CD4-positive, alpha-beta T cell treated with Interferon gamma for 1 hour (primary cell): Measurements from ENCODE around the gene BST1.
A peak's percentile ranks its signal among the peaks of the same experiment; 100 is the strongest.
"Not testable (repeated sequence)": the region's sequence is repeated elsewhere in the genome, so short reads cannot be mapped to it uniquely, and the experiment has no call there.

Experiments
- DNase-seq: peaks from one replicate; pipeline ENCODE4 v3.0.0-alpha.2; 2020

BST1 gene

DNA sequence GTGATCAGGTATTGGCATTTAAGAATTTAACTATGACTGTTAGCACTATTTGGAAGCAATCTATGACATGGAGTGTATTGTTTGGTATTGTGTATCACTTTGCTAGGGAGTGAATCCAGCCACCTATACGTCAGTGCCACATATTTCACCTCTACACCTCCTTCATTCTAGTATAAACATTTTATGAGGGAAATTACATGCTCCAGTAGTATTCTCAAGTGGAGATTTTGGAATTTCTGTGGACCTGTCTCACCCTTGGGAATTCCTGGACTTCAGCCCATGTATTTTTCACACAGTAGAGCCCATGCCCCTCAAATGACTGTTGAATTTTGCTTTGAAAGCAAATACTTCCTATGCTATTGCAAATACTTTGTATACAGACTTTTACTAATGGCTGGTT lies 11.3 kb downstream of the BST1 start:
- no peak for DNase-seq

DNA sequence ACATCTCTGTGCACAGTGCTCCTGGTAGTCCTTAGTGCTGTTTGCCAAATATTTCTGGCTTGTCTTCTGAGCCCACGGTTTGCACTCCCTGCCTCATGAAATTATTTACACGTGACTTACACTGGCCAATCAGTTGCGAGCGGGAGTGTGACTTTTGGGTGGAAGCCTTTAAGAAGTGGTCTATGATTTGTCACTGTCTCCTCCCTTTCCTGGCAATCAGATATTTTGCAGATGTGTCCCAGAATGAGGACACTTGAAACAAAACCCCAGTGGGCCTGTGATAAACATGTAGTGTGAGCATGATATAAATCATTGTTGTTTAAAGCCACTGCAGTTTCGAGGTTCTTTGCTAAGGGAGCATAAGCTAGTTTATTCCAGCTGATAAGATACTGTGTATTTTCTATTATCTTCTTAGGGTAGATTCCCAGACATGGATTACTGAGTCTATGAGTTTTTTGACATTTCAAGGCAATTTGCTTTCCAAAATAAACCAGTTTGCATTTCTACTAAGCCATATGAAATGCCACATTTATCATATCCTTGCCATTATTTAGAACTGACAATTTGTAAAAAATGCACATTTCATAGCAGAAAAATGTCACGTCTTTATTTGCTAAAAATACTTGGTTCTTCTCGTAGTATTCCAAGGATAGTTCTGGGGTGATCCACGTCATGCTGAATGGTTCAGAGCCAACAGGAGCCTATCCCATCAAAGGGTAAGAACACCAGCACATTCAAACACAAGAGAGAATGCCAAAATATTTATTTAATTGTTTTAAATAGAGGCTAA lies 12.0 kb downstream of the BST1 start:
- DNase-seq, result no peak

DNA sequence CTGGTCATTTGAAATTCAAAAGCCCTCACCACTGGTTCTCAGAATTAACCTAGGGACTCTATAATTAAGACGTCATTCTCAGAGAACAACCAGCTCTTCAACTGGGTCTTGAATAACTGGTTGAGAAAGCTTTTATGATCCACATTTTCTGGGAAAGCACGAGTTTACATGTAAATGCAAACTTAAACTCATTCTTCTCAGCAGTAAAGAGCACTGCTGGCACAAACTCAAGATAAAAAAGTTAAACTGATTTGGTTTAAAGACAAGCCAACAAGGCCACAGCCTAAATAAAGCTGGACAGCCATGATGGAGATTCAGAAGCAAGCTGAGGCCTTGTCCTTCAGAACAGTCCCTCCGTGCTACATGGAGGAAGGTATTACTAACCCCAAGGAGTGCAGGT lies 13.2 kb downstream of the BST1 start:
- no peak for DNase-seq

DNA sequence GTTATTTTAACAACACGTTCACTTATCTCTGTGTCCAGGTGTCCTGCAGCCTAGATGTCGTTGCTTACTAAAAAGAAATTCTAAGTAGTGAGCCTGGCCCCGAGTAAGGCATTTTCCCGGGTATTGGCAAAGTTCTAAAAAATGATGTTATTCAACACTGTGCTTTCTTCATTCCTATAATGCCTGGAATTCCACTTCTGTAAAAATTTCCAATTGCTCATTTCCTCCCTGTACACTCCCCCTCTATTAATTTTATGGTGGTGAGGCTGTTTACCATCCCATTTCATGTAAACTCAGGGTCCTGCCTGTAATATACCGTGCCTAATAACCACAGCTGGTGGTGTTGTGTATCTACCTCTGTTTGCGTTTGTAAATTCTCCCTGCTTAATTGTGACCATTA lies 14.2 kb downstream of the BST1 start:
- no peak for DNase-seq

DNA sequence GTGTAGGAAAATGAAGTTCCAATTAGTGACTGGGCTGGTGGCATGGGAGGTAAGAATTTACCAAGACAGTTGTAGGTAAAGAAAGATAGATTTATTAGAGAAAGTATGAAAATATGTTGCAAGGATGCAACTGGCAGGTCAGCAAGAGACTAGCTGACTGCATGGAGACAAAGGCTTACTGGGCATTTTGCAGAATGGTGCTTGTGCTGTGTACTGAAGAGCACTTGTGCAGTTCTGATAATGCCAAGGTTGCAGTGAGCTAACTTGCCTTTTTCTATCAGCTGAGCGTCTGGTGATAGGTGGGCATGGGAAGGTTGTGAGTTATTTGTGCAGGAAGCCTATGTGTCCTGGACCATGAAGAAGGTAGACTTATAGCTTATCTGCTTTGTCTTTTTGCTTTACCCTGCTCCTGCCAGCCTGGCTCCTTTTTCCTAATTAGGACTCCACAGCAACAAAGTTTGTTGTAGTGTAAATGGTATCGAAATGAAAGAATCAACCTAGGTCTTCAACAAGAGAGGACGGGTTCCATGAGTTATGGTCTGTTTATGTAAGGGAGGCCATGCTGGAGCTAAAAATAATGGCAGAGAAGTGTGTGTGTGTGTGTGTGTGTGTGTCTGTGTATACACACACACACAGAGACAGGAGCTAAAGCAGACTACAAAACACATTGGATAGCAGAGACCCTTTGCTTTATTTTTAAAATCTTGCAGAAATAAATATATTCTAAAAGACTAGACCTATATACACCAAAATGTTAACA lies 15.0 kb downstream of the BST1 start:
- DNase-seq, result no peak

DNA sequence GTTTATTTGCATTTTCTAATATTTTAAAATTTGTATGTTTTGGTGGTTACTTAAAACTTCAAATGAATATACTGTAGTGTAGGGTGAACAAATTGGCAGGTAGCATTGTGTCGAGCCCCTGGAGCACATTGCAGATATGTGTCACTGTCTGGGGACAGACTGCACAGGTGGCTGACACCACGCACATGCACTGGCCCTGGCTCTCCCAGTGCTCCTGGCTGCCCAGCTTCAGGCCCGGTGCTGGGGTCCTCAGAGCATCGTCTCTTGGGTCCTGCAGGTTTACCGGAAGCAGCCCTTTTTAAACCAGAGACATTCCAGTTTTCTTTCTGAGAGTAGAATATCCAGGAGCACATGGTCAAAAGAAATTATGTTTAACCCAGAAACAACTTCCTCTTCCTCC lies 15.6 kb downstream of the BST1 start:
- no peak for DNase-seq

DNA sequence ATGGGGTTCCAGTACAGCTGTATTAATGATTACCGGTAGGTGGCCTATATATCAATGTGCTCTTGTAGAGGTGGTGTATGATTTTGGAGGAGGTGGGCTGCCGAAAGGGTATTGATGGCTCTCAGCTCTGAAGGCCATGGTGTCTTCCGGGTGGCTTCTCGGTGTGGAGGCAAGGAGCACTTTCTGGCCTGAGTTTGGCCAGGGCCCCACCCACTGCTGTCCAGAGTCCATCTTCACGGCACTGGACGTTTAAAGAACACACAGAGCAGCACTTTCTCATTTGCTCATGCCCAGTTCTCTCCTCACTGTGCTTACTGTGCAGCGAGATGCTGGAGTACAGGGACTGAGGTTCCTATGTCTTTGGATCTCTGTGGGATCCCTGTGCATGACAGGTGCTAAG lies 16.1 kb downstream of the BST1 start:
- DNase-seq, result no peak

DNA sequence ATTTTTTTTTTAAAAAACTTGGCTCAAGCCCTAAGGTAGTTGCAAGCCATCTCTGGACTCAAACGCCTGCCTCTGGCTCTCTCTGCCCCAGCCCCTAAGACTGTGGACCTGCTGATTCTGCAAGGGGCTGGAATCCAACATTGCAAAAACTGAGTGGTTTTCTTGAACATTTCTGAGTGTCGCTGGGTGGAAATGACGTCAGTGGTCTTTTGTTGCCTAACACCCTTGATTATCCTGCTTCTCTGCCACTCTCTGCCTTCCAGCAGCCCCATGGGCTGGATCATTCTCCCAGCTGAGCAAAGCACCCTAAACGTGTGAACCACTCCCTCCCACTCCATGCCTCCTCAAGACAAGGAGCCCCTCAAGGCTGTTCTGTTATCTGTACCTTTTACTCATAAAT lies 16.6 kb downstream of the BST1 start:
- no peak for DNase-seq

DNA sequence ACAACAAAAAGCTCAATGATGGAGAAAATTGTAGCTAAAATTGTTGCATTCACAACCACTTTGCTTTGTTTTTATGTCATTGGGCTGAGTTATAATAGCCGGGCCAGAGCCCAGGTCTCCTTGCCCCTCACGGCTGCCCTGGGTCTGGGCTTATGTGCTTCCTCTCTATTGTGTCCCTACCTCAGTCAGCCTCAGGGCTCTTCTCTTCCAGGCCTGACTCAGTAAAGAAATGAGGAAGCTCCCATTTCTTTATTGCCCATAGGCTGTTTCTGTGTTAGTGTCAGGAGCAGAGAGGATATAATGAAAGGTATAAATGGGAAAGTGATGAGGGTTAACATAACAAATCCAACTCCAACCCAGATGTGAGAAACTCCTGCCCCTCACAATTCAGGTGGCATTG lies 18.0 kb downstream of the BST1 start:
- DNase-seq, result no peak

DNA sequence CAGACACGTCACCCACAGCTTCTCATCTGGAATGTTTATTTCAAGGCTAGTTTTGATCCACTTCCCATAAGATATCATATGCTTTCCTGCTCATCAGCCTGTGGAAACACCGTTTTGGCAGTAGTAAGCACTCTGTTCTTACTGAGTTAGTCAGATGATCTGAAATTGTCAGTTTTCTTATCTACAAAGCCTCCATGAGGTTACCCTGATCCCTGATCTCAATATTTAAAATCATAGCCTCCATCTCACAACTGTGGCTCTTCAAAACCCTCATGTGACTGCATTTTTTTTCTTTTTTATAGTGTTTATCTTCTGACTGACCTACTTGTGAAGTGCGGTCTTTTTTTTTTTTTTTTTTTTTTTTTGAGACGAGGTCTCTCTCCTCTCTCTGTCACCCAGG lies 22.7 kb downstream of the BST1 start:
- no peak for DNase-seq

DNA sequence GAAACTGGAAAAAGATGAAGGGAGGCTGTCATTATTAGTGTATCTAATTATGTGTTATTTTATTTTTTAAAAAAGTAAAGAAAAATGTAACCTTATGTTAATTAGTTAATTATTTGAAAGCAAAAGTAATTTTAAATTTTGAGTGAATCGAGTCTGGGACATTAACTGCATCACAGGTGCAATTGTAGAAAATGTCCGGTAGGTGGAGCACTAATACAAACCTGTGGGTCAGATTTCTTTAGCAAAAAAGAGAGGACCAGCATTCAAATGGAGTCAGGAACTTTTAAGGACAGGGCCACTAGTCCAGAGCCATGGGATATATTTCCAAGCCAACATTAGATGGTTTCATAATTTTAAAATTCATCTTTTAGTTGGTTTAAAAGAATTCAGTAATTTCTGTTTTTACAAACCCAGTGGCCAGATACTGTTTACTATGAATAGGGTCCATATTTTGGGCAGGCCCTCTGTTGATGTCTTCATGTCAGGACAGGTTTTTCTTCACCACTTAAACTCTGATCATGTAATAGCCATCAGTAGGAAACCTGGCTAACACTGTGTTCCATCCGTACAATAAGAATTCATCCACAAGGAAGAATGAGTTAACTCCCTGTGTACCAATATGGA lies 27.2 kb downstream of the BST1 start:
- peak; percentile 18 for DNase-seq

DNA sequence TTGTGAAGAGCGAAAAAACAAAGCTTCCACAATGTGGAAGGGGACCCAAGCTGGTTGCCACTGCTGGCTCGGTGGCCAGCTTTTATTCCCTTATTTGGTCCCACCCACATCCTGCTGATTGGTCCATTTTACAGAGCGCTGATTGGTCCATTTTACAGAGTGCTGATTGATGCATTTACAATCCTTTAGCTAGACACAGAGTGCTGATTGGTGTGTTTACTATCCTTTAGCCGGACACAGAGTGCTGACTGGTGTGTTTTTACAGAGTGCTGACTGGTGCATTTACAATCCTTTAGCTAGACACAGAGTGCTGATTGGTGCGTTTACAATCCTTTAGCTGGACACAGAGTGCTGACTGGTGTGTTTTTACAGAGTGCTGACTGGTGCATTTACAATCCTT lies 30.2 kb downstream of the BST1 start:
- DNase-seq, result not testable (repeated sequence)

DNA sequence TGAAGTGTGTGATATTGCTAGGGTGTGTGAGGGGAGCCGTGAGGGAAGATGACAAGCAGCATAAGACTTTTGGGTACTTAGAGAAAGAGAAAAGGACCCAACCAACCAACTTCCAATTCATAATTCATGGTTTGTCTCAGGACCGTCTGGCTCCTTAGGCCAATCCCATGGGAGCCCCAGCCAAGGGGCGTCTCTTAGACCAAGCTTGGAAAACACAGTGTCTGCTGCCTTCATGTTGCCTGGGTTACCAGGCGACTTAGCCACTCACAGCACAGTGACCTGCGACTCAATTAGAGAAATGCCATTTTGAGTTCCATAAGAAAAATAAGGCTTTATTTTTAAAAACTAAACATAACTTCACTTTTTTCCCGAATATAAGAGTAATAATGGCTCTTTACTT lies 32.7 kb downstream of the BST1 start:
- no peak for DNase-seq

DNA sequence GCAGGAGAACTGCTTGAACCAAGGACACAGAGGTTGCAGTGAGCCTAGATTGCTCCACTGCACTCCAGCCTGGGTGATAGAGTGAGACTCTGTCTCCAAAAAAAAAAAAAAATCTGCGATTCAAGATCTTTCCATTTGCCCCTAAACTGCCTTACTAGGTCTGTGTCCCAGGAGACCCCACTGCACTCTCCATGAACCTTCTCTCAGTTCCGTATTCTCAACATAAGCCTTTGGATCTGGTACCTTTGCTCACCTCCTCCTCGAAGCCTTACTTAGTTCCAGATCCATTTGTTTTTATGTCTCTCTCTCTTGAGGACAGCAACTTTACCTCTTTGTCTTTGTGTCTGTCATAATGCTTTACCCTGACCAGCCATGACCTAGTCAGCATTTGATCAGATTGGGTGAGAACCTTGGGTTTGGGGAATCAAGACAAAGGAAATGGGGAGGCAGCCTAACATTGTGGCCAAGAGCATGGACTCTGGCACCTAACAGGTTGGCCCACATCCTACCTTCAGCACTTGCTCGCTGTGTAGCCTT lies 33.7 kb downstream of the BST1 start:
- no peak for DNase-seq

DNA sequence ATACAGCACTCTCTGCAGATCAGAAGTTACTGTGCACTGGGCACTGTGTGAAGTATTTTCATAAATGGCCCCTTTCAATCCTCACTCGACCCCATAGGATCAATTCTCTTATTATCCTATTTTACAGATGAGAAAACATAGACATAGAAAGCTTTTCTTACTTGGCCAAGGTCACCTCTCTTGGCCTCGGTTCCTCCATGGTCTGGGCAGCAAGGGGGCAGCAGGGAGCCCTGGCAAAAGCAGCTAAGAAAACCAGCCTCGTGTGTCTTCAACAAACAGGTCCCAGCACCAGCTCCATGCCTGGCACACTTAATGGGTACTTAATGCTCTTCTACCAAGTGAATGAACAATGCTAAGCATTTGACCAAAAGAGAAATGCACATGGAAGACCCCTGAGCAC lies 34.4 kb downstream of the BST1 start:
- no peak for DNase-seq

DNA sequence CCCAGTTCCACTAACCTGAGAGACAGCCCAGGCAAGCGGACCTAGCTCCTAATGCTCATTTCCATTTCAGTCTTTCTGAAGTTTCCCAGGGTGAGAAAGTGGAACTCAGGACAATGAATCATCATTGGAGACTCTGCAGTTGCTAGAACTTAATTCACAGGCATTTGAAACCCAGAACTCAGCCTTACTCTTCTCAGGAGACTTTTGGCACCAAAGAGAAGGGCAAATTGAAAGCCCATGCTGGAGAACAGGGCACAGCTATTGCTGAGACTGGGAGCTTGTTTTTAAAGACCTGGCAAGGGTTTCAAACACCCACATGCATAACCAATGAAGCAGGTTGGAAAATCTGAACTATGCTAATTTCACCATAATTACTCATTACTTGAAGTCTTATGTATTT lies 36.0 kb downstream of the BST1 start:
- DNase-seq, result no peak

DNA sequence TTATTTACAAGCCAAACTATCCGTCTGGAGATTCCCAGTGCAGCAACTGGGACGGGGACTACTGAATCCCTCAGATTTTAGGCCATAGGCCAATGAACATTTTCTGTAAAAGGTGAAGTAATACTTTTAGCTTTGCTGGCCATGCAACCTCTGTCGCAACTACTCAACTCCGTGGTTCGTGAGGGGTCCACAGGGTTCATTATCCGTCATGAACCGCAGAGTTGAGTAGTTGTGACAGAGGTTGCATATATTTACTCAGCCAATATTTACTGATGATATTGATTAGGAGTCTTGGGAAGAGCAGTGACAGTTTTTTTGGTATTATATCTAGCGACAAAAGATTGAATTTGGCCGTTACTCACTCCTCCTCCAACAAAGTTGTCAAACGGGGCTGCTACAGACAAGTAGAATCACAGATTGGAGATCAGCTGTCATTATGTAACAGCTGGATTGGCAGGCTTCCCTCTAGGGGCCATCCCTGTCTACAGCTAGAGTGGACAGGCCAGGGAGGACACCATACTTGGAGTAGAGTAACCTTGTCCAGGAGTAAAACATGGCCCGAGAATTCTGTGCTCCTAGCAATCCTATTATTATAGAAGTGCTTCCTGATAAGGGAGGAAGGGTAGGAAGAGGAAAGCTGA lies 38.0 kb downstream of the BST1 start:
- DNase-seq, result no peak

DNA sequence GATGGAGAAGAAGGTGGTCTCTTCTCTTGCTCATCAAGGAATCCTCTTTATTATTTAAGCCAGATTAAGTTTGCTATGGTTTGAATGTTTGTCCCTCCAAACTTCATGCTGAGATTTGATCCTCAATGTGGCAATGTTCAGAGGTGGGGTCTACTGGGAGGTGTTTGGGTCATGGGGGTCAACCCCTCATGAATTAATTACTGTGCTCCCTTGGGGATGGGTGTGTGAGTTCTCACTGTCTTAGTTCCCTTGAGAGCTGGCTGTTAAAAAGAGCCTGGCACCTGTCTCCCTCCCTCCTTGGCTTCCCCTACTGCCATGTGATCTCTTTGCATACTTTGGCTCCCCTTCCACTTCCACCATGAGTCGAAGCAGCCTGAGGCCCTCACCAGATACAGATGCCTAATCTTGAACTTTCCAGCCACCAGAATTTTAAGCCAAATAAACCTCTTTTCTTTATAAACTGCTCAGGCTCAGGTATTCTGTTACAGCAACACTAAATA lies 39.3 kb downstream of the BST1 start:
- no peak for DNase-seq

DNA sequence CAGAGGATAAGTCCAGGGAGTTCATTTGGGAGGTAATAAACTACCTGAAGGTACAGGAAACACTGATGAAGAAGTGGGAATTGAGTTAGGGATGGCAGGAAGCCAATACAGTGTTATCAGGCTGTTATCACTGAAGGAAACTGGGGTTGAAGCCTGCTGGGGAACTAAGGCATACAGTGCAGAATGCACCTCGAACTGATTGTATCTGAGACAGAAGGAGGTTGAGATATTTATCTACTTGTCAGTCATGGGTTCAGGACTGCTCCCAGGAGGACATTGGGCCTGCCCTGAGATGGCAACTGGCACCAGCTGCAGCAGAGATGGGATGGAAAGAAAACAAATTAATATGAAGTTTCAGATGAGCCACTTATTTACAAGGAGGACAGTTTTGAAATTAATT lies 39.8 kb downstream of the BST1 start:
- DNase-seq, result no peak

DNA sequence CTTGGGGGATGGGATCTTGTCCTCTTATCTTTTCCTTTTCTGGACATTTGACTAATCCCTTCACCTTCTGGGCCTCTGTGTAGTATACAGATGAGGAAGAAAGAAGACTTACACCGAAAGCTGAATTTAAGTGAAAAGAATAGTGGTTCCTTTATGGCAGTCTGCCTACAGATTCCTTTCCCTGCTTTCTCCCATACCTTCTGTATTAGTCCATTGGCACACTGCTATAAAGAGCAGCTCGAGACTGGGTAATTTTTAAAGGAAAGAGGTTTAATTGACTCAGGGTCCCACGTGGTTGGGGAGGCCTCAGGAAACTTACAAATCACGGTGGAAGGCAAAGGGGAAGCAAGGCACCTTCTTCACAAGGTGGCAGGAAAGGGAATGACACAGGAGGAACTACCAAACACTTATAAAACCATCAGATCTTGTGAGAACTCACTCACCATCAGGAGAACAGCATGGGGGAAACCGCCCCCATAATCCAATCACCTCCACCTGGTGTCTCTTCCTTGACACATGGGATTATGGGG lies 41.2 kb downstream of the BST1 start:
- no peak for DNase-seq

DNA sequence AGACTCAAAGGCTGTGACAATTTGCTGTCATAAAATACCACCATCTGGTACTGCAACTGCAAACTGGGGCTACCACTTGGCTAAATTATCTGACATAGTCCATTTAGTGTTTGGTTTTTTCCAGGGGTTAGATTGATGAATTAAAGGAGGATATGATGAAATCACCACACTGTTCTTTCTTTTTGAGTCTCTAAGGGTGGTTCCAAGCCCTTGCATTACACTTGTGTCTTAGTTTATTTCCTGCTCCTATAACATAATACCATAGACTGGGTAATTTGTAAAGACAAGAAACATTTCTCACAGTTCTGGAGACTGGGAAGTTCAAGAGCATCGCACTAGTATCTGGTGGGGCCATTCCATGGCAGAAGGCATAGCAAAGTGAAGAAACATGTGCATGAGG lies 43.2 kb downstream of the BST1 start:
- no peak for DNase-seq

DNA sequence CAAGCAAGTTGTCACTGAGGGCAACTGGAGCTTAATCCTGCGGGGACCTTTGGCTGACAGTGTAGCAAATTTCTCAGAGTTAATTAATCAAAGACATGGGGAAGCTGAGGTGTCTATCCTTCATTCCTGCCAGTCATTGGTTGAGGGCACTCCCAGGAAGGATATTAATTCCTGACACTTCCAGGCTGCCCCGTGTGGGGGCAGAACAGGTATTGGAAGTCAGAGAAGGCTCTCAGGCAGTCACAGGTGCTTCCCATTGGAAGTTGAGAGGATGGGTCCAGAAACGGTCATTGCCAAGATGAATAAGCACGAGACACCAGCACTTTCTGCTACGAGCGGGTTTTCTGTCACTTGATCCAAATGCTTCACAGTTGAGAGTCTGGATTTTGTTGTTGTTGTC lies 46.1 kb downstream of the BST1 start:
- DNase-seq, result no peak

DNA sequence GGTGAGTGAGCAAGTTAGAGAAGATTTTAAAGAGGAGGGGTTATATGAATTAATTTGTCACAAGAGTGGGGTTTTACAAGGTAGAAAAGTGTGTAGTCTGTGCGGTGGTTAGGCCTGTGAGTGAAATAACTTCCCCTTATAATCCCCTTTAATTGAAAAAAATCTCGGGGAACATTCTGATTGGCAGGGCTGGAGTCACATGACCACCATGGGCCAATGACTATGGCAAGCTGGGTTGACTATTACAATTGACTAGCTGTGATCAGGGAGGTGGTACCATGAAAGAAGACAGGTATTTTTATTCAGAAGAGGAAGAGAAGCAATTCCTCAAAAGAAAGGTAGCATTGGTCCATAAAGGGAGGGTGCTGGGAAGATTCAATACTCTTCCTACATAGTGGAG lies 48.3 kb downstream of the BST1 start:
- no peak for DNase-seq
